ENCODE measurements around the gene AHCYL2.
A peak's percentile ranks its signal among the peaks of the same experiment; 100 is the strongest.

The AHCYL2 gene

GRCh38 chr7:129266181-129266580 lies 41.4 kb downstream of the AHCYL2 start:
- H3K27ac Mint-ChIP-seq, result no peak overlapping the region
- DNase-seq, result no peak
- no peak overlapping the region for H3K4me3 Mint-ChIP-seq
- no peaks in the 10 kb centered on the region for H3K27me3 Mint-ChIP-seq
- H3K4me1 Mint-ChIP-seq (ENCODE audit: low read depth in 2 of 2), result peaks cover 8 to 13% of the 10 kb centered on the region in 2 donors
- no peaks in the 10 kb centered on the region for H3K9me3 Mint-ChIP-seq
- ATAC-seq (replicated peaks), result no peak
- no peaks in the 10 kb centered on the region for H3K36me3 Mint-ChIP-seq (ENCODE audit: insufficient read depth)

- no peak overlapping the region for H3K4me3 Mint-ChIP-seq
- peaks cover 2% of the 10 kb centered on the region for H3K36me3 Mint-ChIP-seq (ENCODE audit: insufficient read depth)
- ATAC-seq (replicated peaks), result no peak
- H3K27me3 Mint-ChIP-seq, result no peaks in the 10 kb centered on the region
- DNase-seq, result no peak
- H3K9me3 Mint-ChIP-seq, result no peaks in the 10 kb centered on the region
- peaks cover 2 to 4% of the 10 kb centered on the region in 2 donors for H3K4me1 Mint-ChIP-seq (ENCODE audit: low read depth in 2 of 2)
- H3K27ac Mint-ChIP-seq, result no peak overlapping the region
Observed at GRCh38 chr7:129270077-129270476, 45.2 kb downstream of the AHCYL2 start.

- H3K9me3 Mint-ChIP-seq, result no peaks in the 10 kb centered on the region
- peaks cover 5% of the 10 kb centered on the region for H3K36me3 Mint-ChIP-seq (ENCODE audit: insufficient read depth)
- DNase-seq, result peak; percentile 66 to 71 (median 70)
- H3K4me3 Mint-ChIP-seq, result no peak overlapping the region
- no peaks in the 10 kb centered on the region for H3K27me3 Mint-ChIP-seq
- H3K4me1 Mint-ChIP-seq (ENCODE audit: low read depth in 2 of 2), result peaks cover 2 to 4% of the 10 kb centered on the region in 2 donors
- peak; percentile 99 for ATAC-seq (replicated peaks)
- H3K27ac Mint-ChIP-seq, result no peak overlapping the region
Observed at GRCh38 chr7:129271500-129272355, 46.9 kb downstream of the AHCYL2 start.

GRCh38 chr7:129273936-129274335 lies 49.1 kb downstream of the AHCYL2 start:
- Mint-ChIP-seq H3K9me3 (no peaks in the 10 kb centered on the region), H3K4me3 (no peak overlapping the region), H3K27me3 (no peaks in the 10 kb centered on the region), H3K27ac (no peak overlapping the region), H3K4me1 (ENCODE audit: low read depth in 2 of 2) (peaks cover 2 to 4% of the 10 kb centered on the region in 2 donors), H3K36me3 (ENCODE audit: insufficient read depth) (peaks cover 5% of the 10 kb centered on the region)
- DNase-seq, result no peak
- ATAC-seq (replicated peaks), result no peak

GRCh38 chr7:129277629-129278028 lies 52.8 kb downstream of the AHCYL2 start:
- H3K4me1 Mint-ChIP-seq (ENCODE audit: low read depth in 2 of 2), result peaks cover 4 to 5% of the 10 kb centered on the region in 2 donors
- ATAC-seq (replicated peaks) (no peak), DNase-seq (no peak)
- no peak overlapping the region for H3K4me3 Mint-ChIP-seq
- no peaks in the 10 kb centered on the region for H3K9me3 Mint-ChIP-seq
- H3K27ac Mint-ChIP-seq, result no peak overlapping the region
- H3K27me3 Mint-ChIP-seq, result no peaks in the 10 kb centered on the region
- H3K36me3 Mint-ChIP-seq (ENCODE audit: insufficient read depth), result peaks cover 5% of the 10 kb centered on the region

GRCh38 chr7:129278688-129279087 lies 53.9 kb downstream of the AHCYL2 start:
- Mint-ChIP-seq H3K27ac (no peak overlapping the region), H3K27me3 (no peaks in the 10 kb centered on the region), H3K36me3 (ENCODE audit: insufficient read depth) (peaks cover 5% of the 10 kb centered on the region), H3K9me3 (no peaks in the 10 kb centered on the region), H3K4me3 (no peak overlapping the region), H3K4me1 (ENCODE audit: low read depth in 2 of 2) (peaks cover 4 to 5% of the 10 kb centered on the region in 2 donors)
- ATAC-seq (replicated peaks), result no peak
- DNase-seq, result no peak

- Mint-ChIP-seq H3K4me3 (no peak overlapping the region), H3K27me3 (no peaks in the 10 kb centered on the region), H3K4me1 (ENCODE audit: low read depth in 2 of 2) (peaks cover 5% of the 10 kb centered on the region in 2 donors), H3K9me3 (no peaks in the 10 kb centered on the region), H3K36me3 (ENCODE audit: insufficient read depth) (peaks cover 5% of the 10 kb centered on the region), H3K27ac (no peak overlapping the region)
- ATAC-seq (replicated peaks) (no peak), DNase-seq (no peak)
Observed at GRCh38 chr7:129279757-129280156, 54.9 kb downstream of the AHCYL2 start.

GRCh38 chr7:129281163-129281562 lies 56.3 kb downstream of the AHCYL2 start:
- H3K4me1 Mint-ChIP-seq (ENCODE audit: low read depth in 2 of 2), result peaks cover 5% of the 10 kb centered on the region in 2 donors
- H3K36me3 Mint-ChIP-seq (ENCODE audit: insufficient read depth), result no peaks in the 10 kb centered on the region
- no peak for DNase-seq
- H3K4me3 Mint-ChIP-seq, result no peak overlapping the region
- no peak for ATAC-seq (replicated peaks)
- peak overlapping the region; percentile 38 to 44 for H3K27ac Mint-ChIP-seq
- no peaks in the 10 kb centered on the region for H3K9me3 Mint-ChIP-seq
- H3K27me3 Mint-ChIP-seq, result no peaks in the 10 kb centered on the region

GRCh38 chr7:129282865-129283264 lies 58.0 kb downstream of the AHCYL2 start:
- DNase-seq (no peak), ATAC-seq (replicated peaks) (no peak)
- H3K27ac Mint-ChIP-seq, result no peak overlapping the region
- H3K27me3 Mint-ChIP-seq, result no peaks in the 10 kb centered on the region
- no peaks in the 10 kb centered on the region for H3K9me3 Mint-ChIP-seq
- H3K36me3 Mint-ChIP-seq (ENCODE audit: insufficient read depth), result no peaks in the 10 kb centered on the region
- H3K4me3 Mint-ChIP-seq, result no peak overlapping the region
- peaks cover 5% of the 10 kb centered on the region in 2 donors for H3K4me1 Mint-ChIP-seq (ENCODE audit: low read depth in 2 of 2)

GRCh38 chr7:129283936-129284335 lies 59.1 kb downstream of the AHCYL2 start:
- DNase-seq, result no peak
- H3K27me3 Mint-ChIP-seq, result no peaks in the 10 kb centered on the region
- H3K4me3 Mint-ChIP-seq, result no peak overlapping the region
- no peak for ATAC-seq (replicated peaks)
- peaks cover 5% of the 10 kb centered on the region in 2 donors for H3K4me1 Mint-ChIP-seq (ENCODE audit: low read depth in 2 of 2)
- H3K36me3 Mint-ChIP-seq (ENCODE audit: insufficient read depth), result no peaks in the 10 kb centered on the region
- H3K9me3 Mint-ChIP-seq, result no peaks in the 10 kb centered on the region
- no peak overlapping the region for H3K27ac Mint-ChIP-seq

- DNase-seq, result no peak
- Mint-ChIP-seq H3K36me3 (ENCODE audit: insufficient read depth) (no peaks in the 10 kb centered on the region), H3K4me3 (no peak overlapping the region), H3K27ac (no peak overlapping the region), H3K27me3 (no peaks in the 10 kb centered on the region), H3K4me1 (ENCODE audit: low read depth in 2 of 2) (peaks cover 0 to 2% of the 10 kb centered on the region in 2 donors), H3K9me3 (no peaks in the 10 kb centered on the region)
- no peak for ATAC-seq (replicated peaks)
Observed at GRCh38 chr7:129285111-129285510, 60.3 kb downstream of the AHCYL2 start.

GRCh38 chr7:129292861-129293260 lies 68.0 kb downstream of the AHCYL2 start:
- DNase-seq, result no peak
- H3K27me3 Mint-ChIP-seq, result no peaks in the 10 kb centered on the region
- H3K4me3 Mint-ChIP-seq, result no peak overlapping the region
- ATAC-seq (replicated peaks), result no peak
- no peaks in the 10 kb centered on the region for H3K4me1 Mint-ChIP-seq (ENCODE audit: low read depth in 2 of 2)
- H3K36me3 Mint-ChIP-seq (ENCODE audit: insufficient read depth), result no peaks in the 10 kb centered on the region
- no peak overlapping the region for H3K27ac Mint-ChIP-seq
- no peaks in the 10 kb centered on the region for H3K9me3 Mint-ChIP-seq

- Mint-ChIP-seq H3K4me1 (ENCODE audit: low read depth in 2 of 2) (no peaks in the 10 kb centered on the region), H3K4me3 (no peak overlapping the region), H3K27me3 (no peaks in the 10 kb centered on the region), H3K27ac (no peak overlapping the region), H3K9me3 (no peaks in the 10 kb centered on the region), H3K36me3 (ENCODE audit: insufficient read depth) (no peaks in the 10 kb centered on the region)
- ATAC-seq (replicated peaks) (no peak), DNase-seq (no peak)
Observed at GRCh38 chr7:129295015-129295423, 70.2 kb downstream of the AHCYL2 start.

- no peaks in the 10 kb centered on the region for H3K9me3 Mint-ChIP-seq
- peak; percentile 18 to 48 (median 26) for DNase-seq
- ATAC-seq (replicated peaks), result no peak
- no peak overlapping the region for H3K4me3 Mint-ChIP-seq
- peaks cover 0 to 3% of the 10 kb centered on the region in 2 donors for H3K4me1 Mint-ChIP-seq (ENCODE audit: low read depth in 2 of 2)
- H3K36me3 Mint-ChIP-seq (ENCODE audit: insufficient read depth), result no peaks in the 10 kb centered on the region
- no peak overlapping the region for H3K27ac Mint-ChIP-seq
- H3K27me3 Mint-ChIP-seq, result no peaks in the 10 kb centered on the region
Observed at GRCh38 chr7:129298268-129298893, 73.6 kb downstream of the AHCYL2 start.
